HEK293T (cell line): ENCODE data around the gene SERPINA6.

Experiments used
- CTCF ChIA-PET: fragments of 350-600 bp; formaldehyde crosslinking; extraction: SDS; loops from one replicate; lab custom pipeline; 2021; ENCODE audit warnings: antibody characterized with exemption, inconsistent platforms; lab: Yijun Ruan, JAX
- POLR2A ChIA-PET: fragments of 350-600 bp; formaldehyde crosslinking; extraction: SDS; loops from one replicate; lab custom pipeline; 2020; ENCODE audit warnings: antibody characterized with exemption, inconsistent platforms; lab: Yijun Ruan, JAX
- DNase-seq: peaks from one replicate; pipeline ENCODE4 v3.0.0; 2012; ENCODE audit warnings: mixed read lengths; ENCODE audit errors: extremely low spot score
- ARNT ChIP-seq: fragments of 450-650 bp; IDR thresholded peaks from 2 replicates; pipeline ENCODE4 v1.6.1; 2017; ENCODE audit warnings: mild to moderate bottlenecking
- BHLHE40 ChIP-seq: fragments of 450-650 bp; IDR thresholded peaks from 2 replicates; pipeline ENCODE4 v1.6.1; 2016; ENCODE audit warnings: mild to moderate bottlenecking, moderate library complexity, borderline replicate concordance
- CTBP1 ChIP-seq: fragments of 450-650 bp; IDR thresholded peaks from 2 replicates; pipeline ENCODE4 v1.6.1; 2016; ENCODE audit warnings: borderline replicate concordance
- ELF4 ChIP-seq: fragments of 450-650 bp; IDR thresholded peaks from 2 replicates; pipeline ENCODE4 v1.6.1; 2017; ENCODE audit warnings: antibody characterized with exemption
- FOXA1 ChIP-seq: fragments of 450-650 bp; IDR thresholded peaks from 2 replicates; pipeline ENCODE4 v1.6.1; 2016; ENCODE audit warnings: mild to moderate bottlenecking
- FOXK2 ChIP-seq: fragments of 450-650 bp; IDR thresholded peaks from 2 replicates; pipeline ENCODE4 v1.6.1; 2016; ENCODE audit warnings: mild to moderate bottlenecking
- FOXM1 ChIP-seq: fragments of 450-650 bp; IDR thresholded peaks from 2 replicates; pipeline ENCODE4 v1.6.1; 2017; ENCODE audit warnings: mild to moderate bottlenecking, borderline replicate concordance
- HDGF ChIP-seq: fragments of 450-650 bp; IDR thresholded peaks from 2 replicates; pipeline ENCODE4 v1.6.1; 2017; ENCODE audit warnings: antibody characterized with exemption, borderline replicate concordance
- L3MBTL2 ChIP-seq: fragments of 450-650 bp; conservative IDR thresholded peaks from 2 replicates; pipeline ENCODE4 v1.6.1; 2016; ENCODE audit warnings: mild to moderate bottlenecking
- LEF1 ChIP-seq: fragments of 450-650 bp; IDR thresholded peaks from 2 replicates; pipeline ENCODE4 v1.6.1; 2017; ENCODE audit warnings: mild to moderate bottlenecking, borderline replicate concordance
- NFRKB ChIP-seq: fragments of 450-650 bp; IDR thresholded peaks from 2 replicates; pipeline ENCODE4 v1.6.1; 2016; ENCODE audit warnings: mild to moderate bottlenecking, moderate library complexity
- SP1 ChIP-seq: fragments of 450-650 bp; IDR thresholded peaks from 2 replicates; pipeline ENCODE4 v1.6.1; 2017
- SUZ12 ChIP-seq: fragments of 450-650 bp; IDR thresholded peaks from 2 replicates; pipeline ENCODE4 v1.6.1; 2016; ENCODE audit warnings: mild to moderate bottlenecking
- TARDBP ChIP-seq: fragments of 450-650 bp; IDR thresholded peaks from 2 replicates; pipeline ENCODE4 v1.6.1; 2016
- ZNF384 ChIP-seq: fragments of 450-650 bp; IDR thresholded peaks from 2 replicates; pipeline ENCODE4 v1.6.1; 2016
- TF ChIP-seq, protein P1 (sequence below): fragments of 450-650 bp; IDR thresholded peaks from 2 replicates; pipeline ENCODE4 v1.6.1; 2016

Gene SERPINA6

DNA sequence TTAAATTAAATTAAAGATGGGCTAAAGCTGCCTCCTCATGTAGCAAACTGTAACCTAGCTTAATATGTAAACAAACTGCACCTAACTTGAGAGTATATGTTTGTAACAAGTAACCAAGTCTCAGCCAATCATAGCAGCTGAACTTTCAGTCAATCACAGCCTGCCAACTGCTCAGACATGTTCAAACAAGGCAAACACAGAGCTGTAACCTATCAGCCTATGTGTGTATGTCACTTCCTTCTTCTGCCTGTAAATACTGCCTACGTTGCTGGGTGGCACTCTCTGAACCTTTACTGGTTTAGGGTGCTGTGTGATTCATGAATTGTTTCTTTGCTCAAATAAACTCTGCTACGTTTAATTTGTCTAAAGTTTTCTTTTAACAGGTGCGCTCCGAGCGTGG lies 2.9 kb downstream of the SERPINA6 start:
- POLR2A ChIA-PET: no interaction called here
- no peak for DNase-seq

GRCh38 chr14:94317259-94317658 lies 5.9 kb downstream of the SERPINA6 start:
- ChIA-PET POLR2A (no interaction called here), CTCF (no interaction called here)
- no peak for DNase-seq
- TF ChIP-seq ARNT (no peak), CTBP1 (no peak), ELF4 (no peak), HDGF (no peak)

More for the DNA sequence above, 2.9 kb downstream of the SERPINA6 start:
- TF ChIP-seq FOXA1 (no peak), L3MBTL2 (no peak), FOXK2 (no peak), CTBP1 (no peak), NFRKB (no peak), HDGF (no peak)
- CTCF ChIA-PET: interaction anchor here (1.0 kb wide), 1 partner anchor 13 kb away, joined by 3 read pairs; no protein-coding TSS in a partner anchor

- ChIA-PET CTCF (no interaction called here), POLR2A (no interaction called here)
- TF ChIP-seq TARDBP: no peak
- TF ChIP-seq HDGF: no peak
- TF ChIP-seq NFRKB: no peak
- TF ChIP-seq SUZ12: no peak
- TF ChIP-seq LEF1: no peak
- no peak for TF ChIP-seq ARNT
- TF ChIP-seq FOXK2: no peak
- TF ChIP-seq L3MBTL2: no peak
- TF ChIP-seq CTBP1: no peak
- no peak for TF ChIP-seq FOXM1
- TF ChIP-seq FOXA1: no peak
- TF ChIP-seq ELF4: no peak
- no peak for TF ChIP-seq ZNF384
- TF ChIP-seq SP1: no peak
- no peak for TF ChIP-seq BHLHE40
- TF ChIP-seq, protein P1, sequence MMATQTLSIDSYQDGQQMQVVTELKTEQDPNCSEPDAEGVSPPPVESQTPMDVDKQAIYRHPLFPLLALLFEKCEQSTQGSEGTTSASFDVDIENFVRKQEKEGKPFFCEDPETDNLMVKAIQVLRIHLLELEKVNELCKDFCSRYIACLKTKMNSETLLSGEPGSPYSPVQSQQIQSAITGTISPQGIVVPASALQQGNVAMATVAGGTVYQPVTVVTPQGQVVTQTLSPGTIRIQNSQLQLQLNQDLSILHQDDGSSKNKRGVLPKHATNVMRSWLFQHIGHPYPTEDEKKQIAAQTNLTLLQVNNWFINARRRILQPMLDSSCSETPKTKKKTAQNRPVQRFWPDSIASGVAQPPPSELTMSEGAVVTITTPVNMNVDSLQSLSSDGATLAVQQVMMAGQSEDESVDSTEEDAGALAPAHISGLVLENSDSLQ: no peak
- DNase-seq: no peak
These were observed 6.4 kb downstream of the SERPINA6 start for GRCh38 chr14:94316692-94317091.

- POLR2A ChIA-PET: no interaction called here
- CTCF ChIA-PET: interaction anchor here (0.7 to 0.8 kb wide), 2 partner anchors 61 to 76 kb away, joined by 3 read pairs; no protein-coding TSS in a partner anchor
- TF ChIP-seq TARDBP: no peak
- no peak for TF ChIP-seq SUZ12
- TF ChIP-seq FOXM1: no peak
- TF ChIP-seq, protein P1: no peak
- TF ChIP-seq HDGF: no peak
- no peak for TF ChIP-seq SP1
- TF ChIP-seq ARNT: no peak
- TF ChIP-seq ELF4: no peak
- TF ChIP-seq NFRKB: no peak
- DNase-seq: no peak
These were observed 8.2 kb downstream of the SERPINA6 start for GRCh38 chr14:94314890-94315289.

DNA sequence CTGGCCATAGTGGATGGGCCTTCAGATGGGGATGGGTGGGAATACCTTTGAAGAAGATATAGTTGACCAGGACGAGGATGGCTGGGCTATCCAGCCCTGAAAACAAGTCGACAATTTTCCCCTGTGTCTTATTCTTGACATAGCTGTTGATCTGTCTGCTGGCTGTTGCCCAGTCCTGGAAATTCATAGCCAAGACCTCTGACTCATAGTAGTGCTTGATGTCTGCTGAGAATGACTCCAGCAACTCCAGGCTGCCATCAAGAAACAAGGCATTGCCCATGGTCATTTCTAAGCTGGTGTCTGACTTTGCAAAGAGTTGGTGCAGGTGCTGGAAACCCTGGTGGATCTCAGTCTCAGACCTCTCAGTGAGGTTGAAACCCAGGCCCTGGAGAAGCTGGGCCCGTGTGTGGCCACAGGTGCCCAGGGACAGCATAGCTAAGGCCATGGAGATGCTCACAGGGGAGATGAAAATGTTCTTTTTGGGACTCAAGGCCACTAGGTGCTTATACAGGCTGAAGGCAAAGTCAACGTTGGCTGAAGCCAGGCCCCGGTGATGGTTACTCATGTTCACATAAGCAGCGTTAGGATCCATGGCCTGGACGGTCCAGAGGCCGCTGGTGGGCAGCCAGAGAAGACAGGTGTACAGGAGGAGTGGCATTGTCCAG lies 9.0 kb downstream of the SERPINA6 start:
- POLR2A ChIA-PET: no interaction called here
- CTCF ChIA-PET: interaction anchor here (0.7 kb wide), 1 partner anchor 77 kb away, joined by 3 read pairs; no protein-coding TSS in a partner anchor
- no peak for DNase-seq
- no peak for TF ChIP-seq FOXM1
- no peak for TF ChIP-seq FOXA1
- TF ChIP-seq BHLHE40: no peak
- no peak for TF ChIP-seq HDGF
- TF ChIP-seq CTBP1: no peak

DNA sequence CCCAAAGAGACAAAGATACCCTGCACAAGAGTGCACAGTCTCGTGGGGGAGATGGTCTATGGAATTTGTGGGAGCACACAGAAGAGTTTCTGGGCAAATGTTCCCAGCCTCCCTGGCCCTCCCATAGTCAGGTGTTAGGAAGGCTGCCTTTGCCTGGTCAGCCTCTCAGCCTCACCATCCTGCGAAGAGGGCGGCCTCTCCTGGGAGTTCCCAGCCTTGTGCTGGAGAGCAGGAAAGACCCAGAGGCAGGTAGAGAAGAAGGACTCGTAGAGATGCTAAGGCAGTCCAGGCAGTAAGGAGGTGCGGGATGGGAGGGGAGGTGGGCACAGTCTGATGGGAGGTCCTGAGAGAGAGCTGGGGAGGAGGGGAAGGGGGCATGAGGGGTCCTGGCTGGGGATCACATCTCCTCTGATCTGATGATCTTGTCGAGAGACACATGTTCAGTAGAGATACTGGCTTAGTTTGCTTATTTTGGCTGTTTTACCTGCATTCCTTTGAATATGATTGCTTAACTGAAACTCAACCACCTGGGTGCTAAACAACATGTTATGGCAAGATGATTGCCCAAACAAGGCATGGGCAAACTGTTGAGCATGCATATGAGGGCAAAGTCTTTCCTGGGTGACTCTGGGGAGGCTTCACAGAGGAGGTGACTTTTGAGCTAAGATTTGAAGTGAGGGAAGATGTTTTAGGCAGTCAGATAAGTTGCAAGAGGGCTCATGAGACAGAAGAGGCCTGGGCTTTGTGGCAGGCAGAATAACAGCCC lies 10.5 kb downstream of the SERPINA6 start:
- TF ChIP-seq ZNF384: no peak
- TF ChIP-seq SUZ12: no peak
- no peak for TF ChIP-seq LEF1
- no peak for TF ChIP-seq ELF4
- TF ChIP-seq ARNT: no peak
- no peak for TF ChIP-seq BHLHE40
- TF ChIP-seq CTBP1: no peak
- TF ChIP-seq FOXK2: no peak
- TF ChIP-seq FOXM1: no peak
- no peak for TF ChIP-seq L3MBTL2
- TF ChIP-seq, protein P1: no peak
- TF ChIP-seq NFRKB: no peak
- TF ChIP-seq SP1: no peak

More for the DNA sequence above, 10.5 kb downstream of the SERPINA6 start:
- no peak for DNase-seq
- ChIA-PET CTCF (no interaction called here), POLR2A (no interaction called here)
